Stimulated activated CD4-positive, alpha-beta T cell treated with anti-CD3 and anti-CD28 coated beads, Interleukin-1b, Interleukin-23, amount 100 ng/mL, for 1 hour (primary cell): ENCODE data around the gene ABHD6.
A peak's percentile ranks its signal among the peaks of the same experiment; 100 is the strongest.
"Not testable (repeated sequence)": the region's sequence is repeated elsewhere in the genome, so short reads cannot be mapped to it uniquely, and the experiment has no call there.

Experiments used
- DNase-seq, 2 donors: peaks; one replicate each; pipeline ENCODE4 v3.0.0-alpha.2; 2020; ENCODE audit warnings: low read depth in 2 of 2

ABHD6 gene

DNA sequence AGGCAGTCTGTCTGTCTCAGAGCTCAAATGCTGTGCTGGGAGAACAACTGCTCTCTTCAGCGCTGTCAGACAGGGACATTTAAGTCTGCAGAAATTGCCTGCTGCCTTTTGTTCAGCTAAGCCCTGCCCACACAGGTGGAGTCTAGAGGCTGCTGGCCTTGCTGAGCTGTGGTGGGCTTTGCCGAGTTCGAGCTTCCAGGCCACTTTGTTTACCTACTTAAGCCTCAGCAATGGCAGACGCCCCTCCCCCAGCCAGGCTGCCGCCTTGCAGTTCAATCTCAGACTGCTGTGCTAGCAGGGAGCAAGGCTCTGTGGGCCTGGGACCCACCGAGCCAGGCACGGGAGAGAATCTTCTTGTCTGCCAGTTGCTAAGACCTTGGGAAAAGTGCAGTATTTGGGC, 43.5 kb downstream of the ABHD6 start:
- DNase-seq: no peak

DNA sequence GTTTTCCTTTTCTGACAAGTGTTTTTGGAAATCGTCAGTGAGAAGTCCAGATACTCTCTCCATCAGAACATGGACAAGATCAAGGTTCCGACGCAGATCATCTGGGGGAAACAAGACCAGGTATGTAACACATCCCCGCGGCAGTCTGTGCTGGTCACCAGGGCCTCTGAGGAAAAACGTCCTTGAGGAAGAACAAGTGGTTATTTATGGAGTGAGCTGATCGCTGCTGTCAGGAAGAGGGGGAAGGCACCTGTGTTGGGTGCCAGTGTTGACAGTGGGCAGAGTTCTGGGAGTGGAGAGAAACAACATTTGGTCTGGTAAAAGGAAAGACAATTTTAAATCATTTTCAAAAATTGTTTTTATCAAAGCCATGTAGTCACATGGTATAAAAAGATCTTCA, 47.7 kb downstream of the ABHD6 start:
- DNase-seq: no peak

DNA sequence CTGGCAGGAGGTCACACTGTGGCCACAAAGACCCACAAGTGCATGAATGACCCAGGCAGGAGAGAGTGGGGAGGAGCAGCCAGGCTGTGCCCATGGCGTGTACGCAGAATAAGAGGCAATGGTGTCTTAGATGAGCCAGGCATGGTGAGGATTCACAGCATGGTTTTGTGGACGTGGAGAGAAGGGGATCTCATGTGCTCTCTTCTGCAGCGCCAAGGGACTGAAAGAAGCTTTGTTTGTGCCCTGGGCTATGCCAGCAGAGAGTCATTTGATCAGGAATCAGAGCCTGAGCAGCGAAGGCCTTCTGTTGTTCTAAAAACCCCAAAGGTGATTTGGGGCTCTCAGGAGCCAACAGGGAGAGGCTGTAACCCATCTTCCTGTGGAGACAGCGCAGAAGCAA, 49.8 kb downstream of the ABHD6 start:
- no peak for DNase-seq

DNA sequence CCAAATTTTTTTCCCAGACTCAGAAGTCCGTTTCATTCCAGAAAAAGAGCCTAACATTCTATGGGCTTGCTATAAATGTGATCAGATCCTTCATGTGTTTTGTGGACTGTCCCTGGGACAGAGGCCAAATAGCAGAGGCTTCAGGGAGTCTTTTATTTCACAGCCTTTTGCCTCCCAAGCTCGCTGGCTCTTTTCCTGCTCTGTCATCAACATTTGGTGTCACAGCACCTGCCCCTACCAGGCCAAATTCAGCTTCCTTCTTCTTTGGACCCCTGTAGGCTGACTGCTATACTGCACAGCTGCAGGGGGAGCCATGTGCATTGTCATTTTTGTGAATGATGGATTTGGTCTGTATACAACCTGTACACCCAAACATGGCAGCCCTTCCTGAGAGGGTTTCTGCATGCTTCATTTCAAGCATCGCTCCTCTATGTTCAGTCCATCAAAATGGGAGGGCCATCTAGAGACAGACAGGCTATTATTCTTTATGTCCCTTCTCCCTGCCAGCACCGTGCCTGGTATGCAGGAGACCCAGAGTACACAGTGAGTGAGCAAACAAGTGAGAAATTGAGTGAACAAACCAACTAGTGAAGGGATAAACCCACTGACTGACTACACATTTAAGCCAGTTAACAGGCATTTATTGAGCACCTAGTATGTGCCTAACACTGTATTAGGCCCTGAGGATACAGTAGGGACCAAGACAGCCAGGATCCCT, 50.6 kb downstream of the ABHD6 start:
- no peak for DNase-seq

DNA sequence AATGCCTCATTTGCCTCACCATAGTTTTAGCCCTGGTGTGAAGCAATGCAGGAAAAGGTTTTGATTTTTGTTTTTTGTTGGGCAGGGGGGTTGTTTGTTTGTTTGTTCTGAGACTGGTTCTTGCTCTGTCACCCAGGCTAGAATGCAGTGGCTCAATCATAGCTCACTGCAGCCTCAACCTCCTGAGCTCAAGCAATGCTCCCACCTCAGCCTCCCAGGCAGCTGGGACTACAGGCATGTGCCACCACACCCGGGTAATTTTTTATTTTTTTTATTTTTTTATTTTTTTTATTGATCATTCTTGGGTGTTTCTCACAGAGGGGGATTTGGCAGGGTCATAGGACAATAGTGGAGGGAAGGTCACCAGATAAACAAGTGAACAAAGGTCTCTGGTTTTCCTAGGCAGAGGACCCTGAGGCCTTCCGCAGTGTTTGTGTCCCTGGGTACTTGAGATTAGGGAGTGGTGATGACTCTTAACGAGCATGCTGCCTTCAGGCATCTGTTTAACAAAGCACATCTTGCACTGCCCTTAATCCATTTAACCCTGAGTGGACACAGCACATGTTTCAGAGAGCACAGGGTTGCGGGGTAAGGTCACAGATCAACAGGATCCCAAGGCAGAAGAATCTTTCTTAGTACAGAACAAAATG, 51.5 kb downstream of the ABHD6 start:
- DNase-seq: not testable (repeated sequence)

DNA sequence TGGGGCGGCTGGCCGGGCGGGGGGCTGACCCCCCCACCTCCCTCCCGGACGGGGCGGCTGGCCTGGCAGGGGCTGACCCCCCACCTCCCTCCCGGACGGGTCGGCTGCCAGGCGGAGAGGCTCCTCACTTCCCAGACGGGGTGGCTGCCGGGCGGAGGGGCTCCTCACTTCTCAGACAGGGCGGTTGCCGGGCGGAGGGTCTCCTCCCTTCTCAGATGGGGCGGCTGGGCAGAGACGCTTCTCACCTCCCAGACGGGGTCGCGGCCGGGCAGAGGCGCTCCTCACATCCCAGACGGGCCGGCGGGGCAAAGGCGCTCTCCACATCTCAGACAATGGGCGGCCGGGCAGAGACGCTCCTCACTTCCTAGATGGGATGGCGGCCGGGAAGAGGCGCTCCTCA, 52.9 kb downstream of the ABHD6 start:
- not testable (repeated sequence) for DNase-seq

DNA sequence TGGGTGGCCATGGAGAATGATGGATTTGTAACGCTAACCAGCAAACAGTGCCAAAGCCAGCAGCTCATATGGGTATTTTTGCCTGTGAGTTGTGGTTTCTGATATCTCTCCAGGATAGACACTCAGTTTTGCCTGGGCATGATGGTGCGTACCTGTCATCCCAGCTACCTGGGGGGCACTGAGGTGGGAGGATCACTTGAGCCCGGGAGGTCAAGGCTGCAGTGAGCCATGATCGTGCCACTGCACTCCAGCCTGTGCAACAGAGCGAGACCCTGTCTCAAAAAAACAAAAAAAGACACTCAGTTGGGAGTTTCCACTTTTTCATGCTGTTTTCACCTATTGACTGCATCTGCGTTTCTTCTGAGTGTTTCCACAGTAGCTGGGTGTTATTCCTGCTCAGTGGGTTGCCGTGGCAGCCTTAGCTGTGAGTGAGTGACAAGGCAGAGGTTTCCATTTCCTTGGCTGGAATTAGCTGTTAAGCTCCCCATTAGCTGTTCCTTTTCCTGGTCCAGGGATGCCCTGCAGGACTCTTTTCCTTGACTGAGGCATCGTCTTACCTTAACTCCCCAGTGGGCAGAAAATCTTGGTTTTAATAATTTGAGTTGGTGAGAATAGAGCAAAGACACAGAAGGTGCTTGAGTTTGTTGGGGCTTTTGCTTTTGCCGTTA, 54.2 kb downstream of the ABHD6 start:
- no peak for DNase-seq

DNA sequence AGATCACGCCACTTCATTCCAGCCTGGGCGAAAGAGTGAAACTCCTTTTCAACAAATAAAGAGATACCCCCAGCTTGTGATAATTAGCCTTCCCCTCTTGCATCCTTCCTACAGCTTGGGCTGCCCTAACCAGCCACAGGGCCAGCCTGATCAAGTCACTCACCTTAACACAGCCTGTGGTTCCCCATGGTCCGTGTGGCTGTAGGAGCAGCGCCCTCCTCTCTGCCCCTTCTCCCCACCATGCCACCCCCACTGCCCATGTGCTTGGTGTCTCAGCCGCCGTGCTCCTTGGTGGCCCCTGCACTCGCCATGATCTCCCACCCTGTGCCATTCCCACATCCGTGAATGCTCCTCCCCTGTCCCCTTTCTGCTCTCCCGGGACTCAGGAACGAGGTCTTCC, 55.3 kb downstream of the ABHD6 start:
- DNase-seq: no peak

DNA sequence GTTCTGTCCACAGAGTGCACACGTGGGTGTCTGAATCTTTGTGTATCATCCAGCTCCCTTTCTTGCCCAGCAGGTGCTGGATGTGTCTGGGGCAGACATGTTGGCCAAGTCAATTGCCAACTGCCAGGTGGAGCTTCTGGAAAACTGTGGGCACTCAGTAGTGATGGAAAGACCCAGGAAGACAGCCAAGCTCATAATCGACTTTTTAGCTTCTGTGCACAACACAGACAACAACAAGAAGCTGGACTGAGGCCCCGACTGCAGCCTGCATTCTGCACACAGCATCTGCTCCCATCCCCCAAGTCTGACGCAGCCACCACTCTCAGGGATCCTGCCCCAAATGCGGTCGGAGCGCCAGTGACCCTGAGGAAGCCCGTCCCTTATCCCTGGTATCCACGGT, 55.9 kb downstream of the ABHD6 start:
- no peak for DNase-seq

DNA sequence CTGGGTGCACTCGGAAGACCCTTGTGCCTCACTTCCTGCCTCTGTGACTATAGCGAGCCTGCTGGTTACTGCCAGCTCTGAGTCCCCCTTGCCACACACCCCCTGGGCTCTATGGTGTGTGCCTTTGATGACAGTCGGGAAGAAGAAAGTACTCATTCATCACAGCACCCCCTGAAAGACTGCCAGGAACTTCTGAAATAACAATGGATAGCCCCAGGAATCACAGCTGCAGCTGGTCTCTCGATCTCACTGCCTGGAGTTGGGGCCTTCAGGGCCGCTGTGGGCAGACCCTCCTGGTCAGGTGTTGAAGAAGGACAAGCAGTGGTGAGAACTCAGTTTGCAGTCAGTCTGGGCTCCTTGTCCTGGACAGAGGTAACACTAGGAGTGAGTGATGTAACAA, 58.7 kb downstream of the ABHD6 start:
- DNase-seq: no peak

DNA sequence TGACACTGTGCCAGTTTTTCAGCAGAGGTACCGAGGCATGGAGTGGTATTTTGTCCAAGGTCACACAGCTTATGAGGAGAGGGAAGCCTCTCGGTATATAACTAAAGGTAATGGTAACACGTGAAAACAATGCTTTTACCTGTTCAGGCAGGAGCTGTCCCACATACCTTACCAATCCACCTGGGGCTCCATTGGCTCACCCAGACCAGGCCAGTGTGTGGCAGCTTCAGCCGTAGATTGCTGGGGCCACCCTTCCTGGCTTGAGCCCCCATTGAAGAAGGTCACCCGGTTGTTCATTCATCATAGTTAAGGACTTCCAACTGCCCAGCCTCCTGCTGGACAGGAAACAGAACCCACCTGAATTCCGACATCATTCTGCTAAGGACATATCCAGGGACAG, 59.3 kb downstream of the ABHD6 start:
- no peak for DNase-seq

DNA sequence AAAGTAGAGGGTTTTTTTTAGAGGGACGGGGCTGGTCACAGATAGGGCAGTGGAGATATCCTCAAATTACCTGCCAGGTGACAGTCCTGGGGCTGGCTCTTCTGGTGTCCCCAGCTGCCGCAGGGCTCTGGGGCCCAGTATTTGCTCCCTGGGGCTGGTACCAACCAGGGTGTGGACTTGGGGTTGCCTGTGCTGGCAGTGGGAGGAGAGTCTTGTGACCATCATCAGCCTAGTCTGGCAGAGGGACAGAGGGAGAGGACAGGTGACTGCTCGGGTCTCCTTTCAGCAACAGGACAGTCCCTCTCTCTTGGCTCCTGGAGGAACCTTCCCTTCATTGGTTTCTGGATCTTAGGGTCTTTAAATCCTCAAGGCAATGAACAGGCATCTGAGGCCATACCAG, 60.6 kb downstream of the ABHD6 start:
- DNase-seq: no peak

DNA sequence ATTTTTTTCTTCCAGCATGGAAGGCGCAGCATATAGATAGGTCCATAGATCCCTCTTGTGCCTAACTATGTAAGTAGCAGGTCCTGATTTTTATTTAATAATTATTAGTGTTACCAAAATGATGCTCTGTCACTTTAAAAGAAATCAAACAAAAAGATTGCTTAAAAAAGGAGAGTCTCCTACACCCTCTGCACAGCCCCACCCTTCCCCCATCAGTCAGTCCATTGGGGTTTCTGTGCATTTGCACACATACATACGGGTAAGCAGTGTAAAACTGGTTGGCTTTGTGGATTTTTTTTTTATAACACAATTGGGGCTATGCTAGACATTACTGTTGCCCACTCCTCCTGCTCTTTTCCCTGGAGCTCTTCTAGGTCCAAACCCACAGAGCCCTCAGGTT, 61.5 kb downstream of the ABHD6 start:
- no peak for DNase-seq

DNA sequence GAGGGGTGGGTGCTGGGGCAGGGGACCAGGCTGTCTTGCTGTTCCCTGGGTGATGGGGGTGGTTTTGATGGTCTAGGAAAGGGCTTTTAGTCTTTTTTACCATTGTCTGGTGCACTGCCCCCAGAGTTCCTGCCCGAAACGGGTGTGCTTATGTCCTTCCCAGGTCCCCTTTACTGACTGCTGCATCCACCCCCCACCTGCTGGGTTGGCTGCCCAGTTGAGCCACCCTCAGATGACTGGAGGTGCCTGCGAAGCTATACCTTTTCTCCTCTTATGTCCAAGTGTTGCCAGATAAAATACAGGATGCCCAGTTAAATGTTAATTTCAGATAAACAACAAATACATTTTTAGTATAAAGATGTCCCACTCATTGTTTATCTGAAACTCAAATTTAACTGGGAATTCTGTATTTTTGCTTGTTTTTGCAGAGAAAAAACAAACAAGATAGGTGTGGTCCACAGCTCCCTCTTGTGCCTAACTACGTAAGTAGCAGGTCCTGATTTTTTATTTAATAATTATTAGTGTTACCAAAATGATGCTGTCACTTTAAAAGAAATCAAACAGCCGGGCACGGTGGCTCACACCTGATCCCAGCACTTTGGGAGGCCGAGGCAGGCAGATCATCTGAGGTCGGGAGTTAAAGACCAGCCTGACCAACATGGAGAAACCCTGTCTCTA, 62.4 kb downstream of the ABHD6 start:
- DNase-seq: no peak

DNA sequence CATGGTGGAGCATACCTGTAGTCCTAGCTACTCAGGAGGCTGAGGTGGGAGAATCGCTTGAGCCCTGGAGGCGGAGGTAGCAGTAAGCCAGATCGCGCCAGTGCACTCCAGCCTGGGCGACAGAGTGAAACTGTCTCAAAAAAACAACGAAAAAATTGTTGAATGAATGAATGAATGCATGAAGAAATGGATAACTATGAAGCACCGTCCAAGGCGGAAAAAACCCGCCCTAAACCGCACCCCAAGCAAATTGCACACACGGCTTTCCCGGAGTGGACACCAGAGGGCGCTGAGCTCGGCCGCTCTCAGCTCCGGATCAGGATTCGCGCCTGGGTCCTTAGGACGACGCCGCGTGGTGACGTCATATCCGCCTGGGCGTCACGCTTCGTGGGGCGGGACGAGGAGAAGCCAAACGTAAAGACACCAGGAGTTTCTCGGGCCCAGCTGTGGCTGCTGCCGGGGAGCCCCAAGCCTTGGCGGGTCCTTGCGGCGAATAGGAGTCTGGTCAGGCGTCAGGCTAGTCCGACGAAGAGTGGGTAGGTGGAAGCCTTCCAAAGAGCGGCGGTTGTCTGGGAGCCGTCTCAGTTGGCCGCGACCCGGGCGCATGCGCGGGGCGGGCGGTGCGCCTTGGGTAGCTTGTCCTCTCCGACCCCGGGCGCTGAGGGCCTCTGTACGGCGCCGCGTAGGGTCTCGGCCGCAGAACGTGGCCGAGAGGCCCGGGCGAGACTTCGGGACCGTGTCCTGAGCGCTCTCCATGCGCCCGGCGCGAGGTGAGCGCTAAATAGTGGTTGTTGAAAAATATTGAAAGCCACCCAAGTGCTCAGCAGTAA, 68.5 kb downstream of the ABHD6 start, which contains the start of the genes HTD2 and RPP14:
Gene HTD2 (plus strand): TSS at position 639 of the 830 bp plus-strand sequence. CDS start 11,094 bp downstream, outside the sequence.
Gene RPP14 (plus strand): TSS at position 364 of the 830 bp plus-strand sequence. CDS start 4,085 bp downstream, outside the sequence.
- peak; percentile 94 to 97 for DNase-seq

DNA sequence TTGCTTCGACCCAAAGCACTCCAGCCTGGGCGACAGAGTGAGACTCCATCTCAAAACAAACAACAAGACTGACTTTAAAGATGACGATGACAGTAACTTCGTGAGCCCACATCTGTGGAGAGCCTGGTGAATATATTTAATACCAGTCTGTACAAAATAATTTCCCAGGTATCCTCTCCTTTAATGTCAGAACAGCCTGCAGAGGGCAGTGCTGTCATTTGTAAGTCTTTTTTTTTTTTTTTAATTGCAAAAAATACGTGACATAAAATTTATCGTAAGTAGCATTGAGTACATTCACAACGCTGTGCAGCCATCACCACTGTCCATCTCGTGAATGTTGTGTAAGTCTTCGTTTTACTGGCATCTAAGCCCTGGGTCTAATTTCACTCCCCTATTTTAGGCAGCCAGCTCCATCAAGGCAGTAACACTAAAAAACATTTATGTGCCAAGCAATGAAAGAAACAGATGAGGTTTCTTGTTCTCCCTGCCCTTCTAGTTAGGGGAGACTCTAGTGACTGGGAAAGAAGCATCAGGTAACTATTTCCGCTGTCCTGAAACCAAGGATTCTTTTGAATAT, 70.1 kb downstream of the ABHD6 start:
- peak in 1 of 2 donors; percentile 17 for DNase-seq

DNA sequence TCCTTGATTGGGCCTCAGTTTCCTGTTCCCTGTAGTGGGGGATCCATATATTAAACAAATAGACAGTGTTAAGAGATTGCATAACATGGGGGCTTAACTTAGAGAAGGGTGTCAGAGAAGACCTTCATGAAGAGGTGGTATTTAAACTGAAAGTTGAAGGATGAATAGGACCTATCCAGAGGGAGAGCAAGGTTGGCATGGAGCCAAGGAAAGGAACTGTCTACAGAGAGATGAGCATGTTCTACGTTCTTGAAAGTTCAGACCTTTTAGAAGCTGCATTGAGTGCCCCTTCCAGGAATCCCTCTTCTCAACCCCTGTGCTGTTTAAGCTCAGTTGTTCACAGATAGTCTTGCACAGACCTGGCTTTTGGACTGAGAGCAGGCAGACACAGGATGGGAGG, 71.1 kb downstream of the ABHD6 start:
- DNase-seq: no peak

DNA sequence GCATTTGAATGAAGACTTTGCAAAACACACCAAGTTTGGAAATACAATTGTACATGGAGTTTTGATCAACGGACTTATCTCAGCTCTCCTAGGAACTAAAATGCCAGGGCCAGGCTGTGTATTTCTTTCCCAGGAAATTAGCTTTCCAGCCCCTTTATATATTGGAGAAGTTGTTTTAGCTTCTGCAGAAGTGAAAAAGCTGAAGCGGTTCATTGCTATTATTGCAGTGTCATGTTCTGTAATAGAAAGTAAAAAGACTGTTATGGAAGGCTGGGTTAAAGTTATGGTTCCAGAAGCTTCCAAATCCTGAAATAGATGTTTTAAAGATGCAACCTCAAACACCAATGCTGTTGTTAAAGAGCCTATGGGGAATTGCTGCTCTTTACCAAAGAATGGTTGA, 80.2 kb downstream of the ABHD6 start:
- no peak for DNase-seq

DNA sequence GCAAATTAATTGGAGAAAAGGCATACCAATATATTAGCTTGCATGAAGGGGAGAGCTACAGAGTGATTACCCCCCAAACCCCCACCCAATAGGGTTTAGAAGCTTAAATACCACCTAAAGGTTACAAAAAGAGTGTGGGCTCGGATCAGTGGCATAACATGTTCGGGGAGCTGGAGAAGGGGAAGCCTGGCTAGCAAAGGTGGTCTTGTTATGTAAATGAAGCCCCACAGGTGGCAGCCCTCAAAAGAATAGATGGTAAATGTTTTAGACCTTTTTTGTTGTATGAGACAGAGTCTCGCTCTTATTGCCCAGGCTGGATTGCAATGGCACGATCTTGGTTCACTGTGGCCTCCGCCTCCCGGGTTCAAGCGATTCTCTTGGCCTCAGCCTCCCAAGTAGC, 84.2 kb downstream of the ABHD6 start:
- DNase-seq: no peak

DNA sequence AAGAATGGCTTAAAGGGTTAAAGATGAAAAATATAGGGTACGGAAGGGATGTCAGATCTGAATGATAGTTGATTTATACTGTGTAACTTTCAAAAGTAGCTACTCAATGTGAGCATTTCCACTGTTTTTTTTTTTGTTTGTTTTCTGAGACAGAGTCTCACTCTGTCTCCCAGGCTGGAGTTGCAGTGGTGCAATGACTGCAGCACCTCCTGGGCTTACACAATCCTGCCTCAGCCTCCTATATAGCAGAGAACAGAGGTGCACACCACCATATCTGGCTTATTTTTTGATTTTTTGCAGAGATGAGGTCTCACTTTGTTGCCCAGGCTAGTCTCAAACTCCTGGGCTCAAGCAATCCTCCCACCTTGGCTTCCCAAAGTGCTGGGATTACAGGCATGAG, 85.2 kb downstream of the ABHD6 start:
- no peak for DNase-seq
